Astrocyte (in vitro differentiated cells and primary cell): ENCODE results near the gene HKDC1.
"Not testable (repeated sequence)": the region's sequence is repeated elsewhere in the genome, so short reads cannot be mapped to it uniquely, and the experiment has no call there.

ENCODE experiments used
- CTCF ChIP-seq: IDR thresholded peaks from 2 replicates; pipeline ENCODE4 v1.5.1; 2011; ENCODE audit warnings: low read depth, mild to moderate bottlenecking, inconsistent platforms, low read length, moderate library complexity; ENCODE audit not compliant: insufficient read depth
- EZH2 ChIP-seq: IDR thresholded peaks from 2 replicates; pipeline ENCODE4 v1.6.1; 2012; ENCODE audit warnings: mild to moderate bottlenecking, low read length, inconsistent platforms; ENCODE audit not compliant: insufficient read depth

GRCh38 chr10:69175326-69175725 lies 44.8 kb upstream of the HKDC1 start:
- not testable (repeated sequence) for TF ChIP-seq CTCF, EZH2
